Mucosa of descending colon (tissue), 3 donors: ENCODE results near the gene TIPRL. TPM values are rescaled to one million over a fixed set of nuclear protein-coding genes. Genes with fewer than 3 reads are reported as not detected.
A peak's percentile ranks its signal among the peaks of the same experiment; 100 is the strongest.

ENCODE experiments used
- ATAC-seq: fragments of 200-7000 bp; cut with Tn5 transposase; one replicate; pipeline ENCODE4 v1.9.1; 2020; ENCODE audit warnings: mild to moderate bottlenecking, moderate library complexity
- DNase-seq, 3 donors: peaks; one replicate each; pipeline ENCODE4 v3.0.0-alpha.2; 2020
- H3K36me3 ChIP-seq: fragments of 200-600 bp; one replicate; pipeline ENCODE4 v1.8.0; 2021; ENCODE audit warnings: low read depth, mild to moderate bottlenecking
- H3K4me1 ChIP-seq: fragments of 200-600 bp; one replicate; pipeline ENCODE4 v1.8.0; 2021; ENCODE audit warnings: low read depth, mild to moderate bottlenecking
- H3K4me3 ChIP-seq: fragments of 200-600 bp; one replicate; pipeline ENCODE4 v1.8.0; 2021; ENCODE audit warnings: mild to moderate bottlenecking
- H3K9me3 ChIP-seq: fragments of 200-600 bp; one replicate; pipeline ENCODE4 v1.8.0; 2021; ENCODE audit warnings: mild to moderate bottlenecking
- intact Hi-C, 2 donors: fragments of 100-400 bp; cut with DNase I in 1 of 2; cut with micrococcal nuclease in 1 of 2; formaldehyde crosslinking; loops; one replicate each; pipeline versions ENCODE4 v1.11.0 to v1.11.1; 2022; cut with DNase I, micrococcal nuclease
- long read RNA-seq, 2 donors: library from polyadenylated mRNA; unstranded; transcript quantifications; one replicate each; pipeline ENCODE4 v2.0.0, GENCODE V29; 2019 to 2021
- total RNA-seq, 3 donors: library from RNA; stranded (reverse); fragmentation: NEBNext Ultra II Directional in 2 of 3; extraction: Animal tissue kit (Norgen Biotek cat#: 25700) in 2 of 3; gene quantifications; one replicate each; pipeline versions ENCODE4 v1.2.1 to v1.2.4, GENCODE V29; 2021 to 2023
- TF ChIP-seq, protein P1 (sequence below): fragments of 200-600 bp; IDR thresholded peaks from one replicate; pipeline ENCODE4 v1.8.0; 2022; ENCODE audit warnings: antibody characterized with exemption, mild to moderate bottlenecking
- donor health status: DM: no; HTN: no; CAD: no; lungs with moderate emphysema.
- donor health status: DM: no; HTN: no; CAD: no.
- donor health status: DM: no; HTN: yes; CAD: no.

Gene TIPRL
- 10 to 100 TPM; 30.1 to 37.4 (median 33.5) TPM for total RNA-seq
- long read RNA-seq, donor 1, transcript TIPRL-202 (7 exons, 3,032 nt), result major isoform, 19 of 21 reads
- long read RNA-seq, donor 1, partial matches to known transcripts, result 0 of 21 reads
- long read RNA-seq, donor 1, other reads (novel, unspliced or antisense), result 2 of 21 reads
- long read RNA-seq, donor 2, transcript TIPRL-202 (7 exons, 3,032 nt), result major isoform, 44 of 46 reads
- long read RNA-seq, donor 2, partial matches to known transcripts, result 0 of 46 reads
- long read RNA-seq, donor 2, other reads (novel, unspliced or antisense), result 1 of 46 reads

- peak; percentile 98 for ATAC-seq
- Histone ChIP-seq H3K4me1 (peaks cover 8% of the 10 kb centered on the region), H3K36me3 (no peaks in the 10 kb centered on the region), H3K4me3 (peak within 1 kb of the TSS; percentile 76), H3K9me3 (no peaks in the 10 kb centered on the region)
- TF ChIP-seq, protein P1, sequence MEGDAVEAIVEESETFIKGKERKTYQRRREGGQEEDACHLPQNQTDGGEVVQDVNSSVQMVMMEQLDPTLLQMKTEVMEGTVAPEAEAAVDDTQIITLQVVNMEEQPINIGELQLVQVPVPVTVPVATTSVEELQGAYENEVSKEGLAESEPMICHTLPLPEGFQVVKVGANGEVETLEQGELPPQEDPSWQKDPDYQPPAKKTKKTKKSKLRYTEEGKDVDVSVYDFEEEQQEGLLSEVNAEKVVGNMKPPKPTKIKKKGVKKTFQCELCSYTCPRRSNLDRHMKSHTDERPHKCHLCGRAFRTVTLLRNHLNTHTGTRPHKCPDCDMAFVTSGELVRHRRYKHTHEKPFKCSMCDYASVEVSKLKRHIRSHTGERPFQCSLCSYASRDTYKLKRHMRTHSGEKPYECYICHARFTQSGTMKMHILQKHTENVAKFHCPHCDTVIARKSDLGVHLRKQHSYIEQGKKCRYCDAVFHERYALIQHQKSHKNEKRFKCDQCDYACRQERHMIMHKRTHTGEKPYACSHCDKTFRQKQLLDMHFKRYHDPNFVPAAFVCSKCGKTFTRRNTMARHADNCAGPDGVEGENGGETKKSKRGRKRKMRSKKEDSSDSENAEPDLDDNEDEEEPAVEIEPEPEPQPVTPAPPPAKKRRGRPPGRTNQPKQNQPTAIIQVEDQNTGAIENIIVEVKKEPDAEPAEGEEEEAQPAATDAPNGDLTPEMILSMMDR, result peak; percentile 60
- intact Hi-C loops, result no loop called here
- peak; percentile 96 to 98 (median 97) for DNase-seq
Observed at GRCh38 chr1:168178638-168179437, at the start of gene TIPRL. TSS of gene TIPRL (plus strand) at chr1:168178962. CDS start at chr1:168179078, 116 bp downstream.

DNA sequence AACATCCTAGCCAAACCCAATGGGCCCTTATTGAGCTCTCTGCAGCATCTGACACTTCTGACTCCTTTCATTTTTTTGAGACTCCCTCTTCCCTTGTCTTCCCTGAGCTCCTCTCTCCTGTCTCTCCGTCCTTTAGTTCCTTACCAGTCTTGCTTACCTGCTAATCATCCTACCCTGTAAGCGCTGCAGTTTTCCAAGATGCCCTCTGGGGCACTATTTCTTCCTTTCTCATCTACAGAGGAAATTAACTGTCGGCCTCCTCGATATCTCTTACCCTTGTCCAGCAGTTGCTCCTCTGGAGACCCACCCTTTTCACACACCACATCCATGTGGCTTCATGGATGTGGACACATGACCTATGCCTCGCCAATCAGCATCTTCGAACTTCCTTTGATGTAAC, 48.8 kb upstream of the TIPRL start:
- intact Hi-C loops, result no loop called here
- ATAC-seq (no peak), DNase-seq (no peak)
- Histone ChIP-seq H3K9me3 (no peaks in the 10 kb centered on the region), H3K4me1 (no peaks in the 10 kb centered on the region), H3K4me3 (no peak overlapping the region), H3K36me3 (no peaks in the 10 kb centered on the region)
- TF ChIP-seq, protein P1, result no peak

- no peaks in the 10 kb centered on the region for H3K9me3 ChIP-seq
- H3K4me1 ChIP-seq, result peaks cover 5% of the 10 kb centered on the region
- ATAC-seq (peak; percentile 17), DNase-seq (no peak)
- intact Hi-C loops, result no loop called here
- no peak overlapping the region for H3K4me3 ChIP-seq
- H3K36me3 ChIP-seq, result no peaks in the 10 kb centered on the region
- TF ChIP-seq, protein P1, result no peak
Observed at GRCh38 chr1:168134132-168134531, 44.6 kb upstream of the TIPRL start.

- no peak for DNase-seq
- no peaks in the 10 kb centered on the region for H3K9me3 ChIP-seq
- ATAC-seq, result no peak
- H3K4me3 ChIP-seq, result no peak overlapping the region
- H3K4me1 ChIP-seq, result peaks cover 5% of the 10 kb centered on the region
- TF ChIP-seq, protein P1, result no peak
- no peaks in the 10 kb centered on the region for H3K36me3 ChIP-seq
- intact Hi-C loops, result no loop called here
Observed at GRCh38 chr1:168134642-168135041, 44.1 kb upstream of the TIPRL start.

DNA sequence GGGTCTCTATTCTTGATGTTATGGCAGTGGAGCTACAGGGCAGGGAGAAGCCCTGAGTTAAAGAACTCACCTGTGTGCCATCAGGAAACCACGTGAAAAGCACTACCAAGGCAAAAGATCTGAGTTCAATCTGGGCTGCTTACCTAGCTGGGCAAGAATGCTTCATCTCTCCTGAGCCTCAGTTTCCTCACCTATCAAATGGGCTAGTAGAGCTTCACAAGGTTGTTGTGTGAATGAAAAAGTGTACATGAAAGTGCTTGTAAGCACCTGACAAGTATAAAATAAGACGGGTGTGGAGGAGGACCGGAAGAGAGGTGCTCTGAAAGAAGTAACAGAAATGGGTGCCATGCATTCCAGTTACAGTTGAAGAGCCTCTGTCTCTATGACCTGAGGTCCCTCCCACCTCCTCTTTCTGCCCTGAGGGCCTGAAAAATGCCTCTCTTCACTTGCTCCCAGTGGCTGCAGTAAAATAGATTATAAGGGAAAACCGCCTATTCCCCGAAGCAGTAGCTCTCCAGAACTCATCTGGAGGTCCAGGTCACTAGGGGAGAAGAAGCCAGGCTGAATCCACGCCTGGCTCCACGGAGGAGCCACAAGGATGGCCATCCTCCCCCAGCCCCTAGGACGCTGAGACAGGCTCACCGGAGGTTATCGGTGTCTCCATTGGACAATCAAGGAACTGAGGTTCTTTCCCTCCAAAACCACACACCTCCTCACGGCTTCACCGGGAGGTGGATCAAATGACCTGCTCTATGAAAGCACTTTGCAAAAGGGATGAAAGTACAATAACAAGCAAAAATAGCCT, 43.4 kb upstream of the TIPRL start:
- peaks cover 5% of the 10 kb centered on the region for H3K4me1 ChIP-seq
- ATAC-seq, result no peak
- intact Hi-C loops, result no loop called here

More for the DNA sequence above, 43.4 kb upstream of the TIPRL start:
- no peaks in the 10 kb centered on the region for H3K36me3 ChIP-seq
- no peak for DNase-seq
- no peaks in the 10 kb centered on the region for H3K9me3 ChIP-seq
- TF ChIP-seq, protein P1, result no peak
- no peak overlapping the region for H3K4me3 ChIP-seq
